HepG2 (cell line): ENCODE measurements around the gene H1-8. TPM values are rescaled to one million over a fixed set of nuclear protein-coding genes. Genes with fewer than 3 reads are reported as not detected.
A peak's percentile ranks its signal among the peaks of the same experiment; 100 is the strongest.

Experiments used
- HDAC1 ChIP-seq: sonication (generic); formaldehyde crosslinking; IDR thresholded peaks from 2 replicates; pipeline ENCODE4 v1.5.1; 2020; ENCODE audit warnings: mild to moderate bottlenecking, missing genetic modification reagents
- KLF11 ChIP-seq: IDR thresholded peaks from 2 replicates; pipeline ENCODE4 v1.6.1; 2016; ENCODE audit warnings: missing compliant biosample characterization
- PPARG ChIP-seq: conservative IDR thresholded peaks from 2 replicates; pipeline ENCODE4 v1.6.1; 2016; ENCODE audit warnings: missing biosample characterization, missing genetic modification reagents
- RBAK ChIP-seq: sonication (generic); formaldehyde crosslinking; IDR thresholded peaks from 2 replicates; pipeline ENCODE4 v1.5.1; 2020; ENCODE audit warnings: mild to moderate bottlenecking, missing genetic modification reagents
- ZNF460 ChIP-seq: sonication (generic); formaldehyde crosslinking; IDR thresholded peaks from 2 replicates; pipeline ENCODE4 v1.5.1; 2020; ENCODE audit warnings: missing genetic modification reagents, mild to moderate bottlenecking, borderline replicate concordance
- ZNF768 ChIP-seq: sonication (generic); formaldehyde crosslinking; IDR thresholded peaks from 2 replicates; pipeline ENCODE4 v1.4.0; 2020; ENCODE audit warnings: missing genetic modification reagents
- polyA plus RNA-seq, 8 experiments: library from polyadenylated mRNA; depleted of rRNA in 3 of 8; stranded (reverse) in 7 of 8; unstranded in 1 of 8; fragments of >200 nt; fragmentation: Illumina TruSeq in 4 of 8; extraction: Trizol in 4 of 8; gene quantifications; 2 replicates each; pipeline versions ENCODE4 v1.2.1 to v1.2.3, GENCODE V29; 2011 to 2016; ENCODE audit warnings: low read depth in 4 of 8, missing spikeins in 1 of 8, mixed read lengths in 1 of 8; ENCODE audit not compliant: insufficient read depth in 1 of 8
- total RNA-seq, 5 experiments: library from RNA; depleted of rRNA; stranded (reverse); fragments of >200 nt; fragmentation: Illumina TruSeq; extraction: Trizol; gene quantifications; 2 replicates each; pipeline ENCODE4 v1.2.3, GENCODE V29; 2016; ENCODE audit warnings: low read depth in 1 of 5
- TF ChIP-seq, protein P1 (sequence below): conservative IDR thresholded peaks from 2 replicates; pipeline ENCODE4 v1.6.1; 2018; ENCODE audit warnings: missing genetic modification reagents
- TF ChIP-seq, protein P2 (sequence below): sonication (generic); formaldehyde crosslinking; IDR thresholded peaks from 2 replicates; pipeline ENCODE4 v1.4.0; 2020; ENCODE audit warnings: missing genetic modification reagents
- TF ChIP-seq, protein P3 (sequence below): sonication (generic); formaldehyde crosslinking; IDR thresholded peaks from 2 replicates; pipeline ENCODE4 v1.5.0; 2020; ENCODE audit warnings: mild to moderate bottlenecking, missing genetic modification reagents
- TF ChIP-seq, protein P4 (sequence below): sonication (generic); formaldehyde crosslinking; IDR thresholded peaks from 2 replicates; pipeline ENCODE4 v1.4.0; 2020; ENCODE audit warnings: mild to moderate bottlenecking, missing genetic modification reagents
- TF ChIP-seq, protein P5 (sequence below): IDR thresholded peaks from 2 replicates; pipeline ENCODE4 v1.6.1; 2016; ENCODE audit warnings: mild to moderate bottlenecking
- TF ChIP-seq, protein P6 (sequence below): sonication (generic); formaldehyde crosslinking; IDR thresholded peaks from 2 replicates; pipeline ENCODE4 v1.9.0; 2022; ENCODE audit warnings: low read depth, missing genetic modification reagents

The H1-8 gene
- total and polyA plus RNA-seq, 2 of the 13 experiments (the other 11 are each of a cell fraction or from before 2014, with no cell fraction given), result 0.08 TPM; not detected in 1

DNA sequence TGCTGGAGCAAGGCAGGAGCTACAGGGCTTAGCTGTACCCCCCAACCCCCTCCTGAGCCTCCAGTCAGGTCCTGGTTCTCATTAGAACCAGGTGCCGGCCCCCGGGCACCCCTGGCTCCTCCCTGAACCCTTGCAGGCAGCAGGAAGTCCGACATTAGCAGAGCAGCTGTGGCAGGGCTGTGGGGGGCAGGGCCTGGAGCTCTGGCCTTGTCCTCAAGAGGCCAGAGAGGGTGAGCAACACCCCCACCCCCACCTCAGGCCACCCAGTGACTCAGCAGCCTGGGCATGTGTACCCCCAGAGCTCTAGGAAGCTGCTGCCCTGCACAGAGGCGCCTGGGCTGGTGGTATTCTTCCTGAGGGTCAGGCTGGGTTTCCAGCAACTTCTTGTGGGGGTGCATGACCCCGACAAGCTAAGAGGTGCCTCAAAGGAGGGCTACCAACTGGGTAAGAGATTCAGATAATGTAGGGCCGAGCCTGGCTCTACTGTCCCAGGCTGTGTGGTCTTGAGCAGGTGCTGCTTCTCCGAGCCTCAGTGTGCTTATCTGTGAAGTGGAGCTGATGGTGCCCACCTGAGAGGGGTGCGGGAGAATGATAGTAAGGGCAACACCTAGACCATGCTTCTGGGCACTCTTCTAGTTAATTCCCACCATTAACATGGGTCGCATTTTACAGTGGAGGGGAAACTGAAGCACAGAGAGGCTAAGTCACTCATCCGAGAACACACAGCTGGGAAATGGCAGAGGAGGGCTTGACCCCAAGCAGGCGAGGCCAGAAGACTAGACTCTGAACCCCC lies 16.0 kb downstream of the H1-8 start (continued):
- TF ChIP-seq, protein P1, sequence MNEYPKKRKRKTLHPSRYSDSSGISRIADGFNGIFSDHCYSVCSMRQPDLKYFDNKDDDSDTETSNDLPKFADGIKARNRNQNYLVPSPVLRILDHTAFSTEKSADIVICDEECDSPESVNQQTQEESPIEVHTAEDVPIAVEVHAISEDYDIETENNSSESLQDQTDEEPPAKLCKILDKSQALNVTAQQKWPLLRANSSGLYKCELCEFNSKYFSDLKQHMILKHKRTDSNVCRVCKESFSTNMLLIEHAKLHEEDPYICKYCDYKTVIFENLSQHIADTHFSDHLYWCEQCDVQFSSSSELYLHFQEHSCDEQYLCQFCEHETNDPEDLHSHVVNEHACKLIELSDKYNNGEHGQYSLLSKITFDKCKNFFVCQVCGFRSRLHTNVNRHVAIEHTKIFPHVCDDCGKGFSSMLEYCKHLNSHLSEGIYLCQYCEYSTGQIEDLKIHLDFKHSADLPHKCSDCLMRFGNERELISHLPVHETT, result no peak
- TF ChIP-seq, protein P2, sequence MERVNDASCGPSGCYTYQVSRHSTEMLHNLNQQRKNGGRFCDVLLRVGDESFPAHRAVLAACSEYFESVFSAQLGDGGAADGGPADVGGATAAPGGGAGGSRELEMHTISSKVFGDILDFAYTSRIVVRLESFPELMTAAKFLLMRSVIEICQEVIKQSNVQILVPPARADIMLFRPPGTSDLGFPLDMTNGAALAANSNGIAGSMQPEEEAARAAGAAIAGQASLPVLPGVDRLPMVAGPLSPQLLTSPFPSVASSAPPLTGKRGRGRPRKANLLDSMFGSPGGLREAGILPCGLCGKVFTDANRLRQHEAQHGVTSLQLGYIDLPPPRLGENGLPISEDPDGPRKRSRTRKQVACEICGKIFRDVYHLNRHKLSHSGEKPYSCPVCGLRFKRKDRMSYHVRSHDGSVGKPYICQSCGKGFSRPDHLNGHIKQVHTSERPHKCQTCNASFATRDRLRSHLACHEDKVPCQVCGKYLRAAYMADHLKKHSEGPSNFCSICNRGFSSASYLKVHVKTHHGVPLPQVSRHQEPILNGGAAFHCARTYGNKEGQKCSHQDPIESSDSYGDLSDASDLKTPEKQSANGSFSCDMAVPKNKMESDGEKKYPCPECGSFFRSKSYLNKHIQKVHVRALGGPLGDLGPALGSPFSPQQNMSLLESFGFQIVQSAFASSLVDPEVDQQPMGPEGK (CRISPR knock-in tag), result peak; percentile 83
- TF ChIP-seq, protein P3, sequence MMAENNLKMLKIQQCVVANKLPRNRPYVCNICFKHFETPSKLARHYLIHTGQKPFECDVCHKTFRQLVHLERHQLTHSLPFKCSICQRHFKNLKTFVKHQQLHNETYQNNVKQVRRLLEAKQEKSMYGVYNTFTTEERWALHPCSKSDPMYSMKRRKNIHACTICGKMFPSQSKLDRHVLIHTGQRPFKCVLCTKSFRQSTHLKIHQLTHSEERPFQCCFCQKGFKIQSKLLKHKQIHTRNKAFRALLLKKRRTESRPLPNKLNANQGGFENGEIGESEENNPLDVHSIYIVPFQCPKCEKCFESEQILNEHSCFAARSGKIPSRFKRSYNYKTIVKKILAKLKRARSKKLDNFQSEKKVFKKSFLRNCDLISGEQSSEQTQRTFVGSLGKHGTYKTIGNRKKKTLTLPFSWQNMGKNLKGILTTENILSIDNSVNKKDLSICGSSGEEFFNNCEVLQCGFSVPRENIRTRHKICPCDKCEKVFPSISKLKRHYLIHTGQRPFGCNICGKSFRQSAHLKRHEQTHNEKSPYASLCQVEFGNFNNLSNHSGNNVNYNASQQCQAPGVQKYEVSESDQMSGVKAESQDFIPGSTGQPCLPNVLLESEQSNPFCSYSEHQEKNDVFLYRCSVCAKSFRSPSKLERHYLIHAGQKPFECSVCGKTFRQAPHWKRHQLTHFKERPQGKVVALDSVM (CRISPR knock-in tag), result no peak
- no peak for TF ChIP-seq KLF11 (CRISPR knock-in tag)
- 0 out of 2 replicates have a peak, but pooled peaks have one; percentile 18 for TF ChIP-seq PPARG (CRISPR knock-in tag)
- TF ChIP-seq, protein P4, sequence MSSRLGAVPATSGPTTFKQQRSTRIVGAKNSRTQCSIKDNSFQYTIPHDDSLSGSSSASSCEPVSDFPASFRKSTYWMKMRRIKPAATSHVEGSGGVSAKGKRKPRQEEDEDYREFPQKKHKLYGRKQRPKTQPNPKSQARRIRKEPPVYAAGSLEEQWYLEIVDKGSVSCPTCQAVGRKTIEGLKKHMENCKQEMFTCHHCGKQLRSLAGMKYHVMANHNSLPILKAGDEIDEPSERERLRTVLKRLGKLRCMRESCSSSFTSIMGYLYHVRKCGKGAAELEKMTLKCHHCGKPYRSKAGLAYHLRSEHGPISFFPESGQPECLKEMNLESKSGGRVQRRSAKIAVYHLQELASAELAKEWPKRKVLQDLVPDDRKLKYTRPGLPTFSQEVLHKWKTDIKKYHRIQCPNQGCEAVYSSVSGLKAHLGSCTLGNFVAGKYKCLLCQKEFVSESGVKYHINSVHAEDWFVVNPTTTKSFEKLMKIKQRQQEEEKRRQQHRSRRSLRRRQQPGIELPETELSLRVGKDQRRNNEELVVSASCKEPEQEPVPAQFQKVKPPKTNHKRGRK (CRISPR knock-in tag), result no peak
- peak; percentile 97 for TF ChIP-seq ZNF768 (CRISPR knock-in tag)
- TF ChIP-seq HDAC1, result no peak
- TF ChIP-seq ZNF460 (CRISPR knock-in tag), result no peak
- TF ChIP-seq, protein P5, sequence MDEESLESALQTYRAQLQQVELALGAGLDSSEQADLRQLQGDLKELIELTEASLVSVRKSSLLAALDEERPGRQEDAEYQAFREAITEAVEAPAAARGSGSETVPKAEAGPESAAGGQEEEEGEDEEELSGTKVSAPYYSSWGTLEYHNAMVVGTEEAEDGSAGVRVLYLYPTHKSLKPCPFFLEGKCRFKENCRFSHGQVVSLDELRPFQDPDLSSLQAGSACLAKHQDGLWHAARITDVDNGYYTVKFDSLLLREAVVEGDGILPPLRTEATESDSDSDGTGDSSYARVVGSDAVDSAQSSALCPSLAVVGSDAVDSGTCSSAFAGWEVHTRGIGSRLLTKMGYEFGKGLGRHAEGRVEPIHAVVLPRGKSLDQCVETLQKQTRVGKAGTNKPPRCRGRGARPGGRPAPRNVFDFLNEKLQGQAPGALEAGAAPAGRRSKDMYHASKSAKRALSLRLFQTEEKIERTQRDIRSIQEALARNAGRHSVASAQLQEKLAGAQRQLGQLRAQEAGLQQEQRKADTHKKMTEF (CRISPR knock-in tag), result peak; percentile 27; the same call in 1 of the 2 replicates
- TF ChIP-seq, protein P6, sequence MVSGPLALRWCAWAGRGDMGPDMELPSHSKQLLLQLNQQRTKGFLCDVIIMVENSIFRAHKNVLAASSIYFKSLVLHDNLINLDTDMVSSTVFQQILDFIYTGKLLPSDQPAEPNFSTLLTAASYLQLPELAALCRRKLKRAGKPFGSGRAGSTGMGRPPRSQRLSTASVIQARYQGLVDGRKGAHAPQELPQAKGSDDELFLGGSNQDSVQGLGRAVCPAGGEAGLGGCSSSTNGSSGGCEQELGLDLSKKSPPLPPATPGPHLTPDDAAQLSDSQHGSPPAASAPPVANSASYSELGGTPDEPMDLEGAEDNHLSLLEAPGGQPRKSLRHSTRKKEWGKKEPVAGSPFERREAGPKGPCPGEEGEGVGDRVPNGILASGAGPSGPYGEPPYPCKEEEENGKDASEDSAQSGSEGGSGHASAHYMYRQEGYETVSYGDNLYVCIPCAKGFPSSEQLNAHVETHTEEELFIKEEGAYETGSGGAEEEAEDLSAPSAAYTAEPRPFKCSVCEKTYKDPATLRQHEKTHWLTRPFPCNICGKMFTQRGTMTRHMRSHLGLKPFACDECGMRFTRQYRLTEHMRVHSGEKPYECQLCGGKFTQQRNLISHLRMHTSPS, result peak; percentile 90
- TF ChIP-seq RBAK (CRISPR knock-in tag), result no peak
